Heart left ventricle (tissue), 16 donors: Measurements from ENCODE around the gene SNED1. TPM values are rescaled to one million over a fixed set of nuclear protein-coding genes. Genes with fewer than 3 reads are reported as not detected.
"Not testable (repeated sequence)": the region's sequence is repeated elsewhere in the genome, so short reads cannot be mapped to it uniquely, and the experiment has no call there.

ENCODE experiments used
- ATAC-seq, 4 donors: fragments of 200-7000 bp; cut with Tn5 transposase; one replicate each; pipeline ENCODE4 v1.9.1; 2020 to 2022; ENCODE audit warnings: moderate library complexity in 4 of 4, mild to moderate bottlenecking in 3 of 4, moderate number of reproducible peaks in 1 of 4
- DNase-seq, 5 donors: peaks; one replicate each; pipeline ENCODE4 v3.0.0-alpha.2; 2020
- H3K27ac ChIP-seq, 12 donors: fragments of 200-600 bp; sonication (generic) in 4 of 12; one replicate each; pipeline versions ENCODE4 v1.5.0 to v1.8.0; 2016 to 2022; ENCODE audit warnings: mild to moderate bottlenecking in 2 of 12
- H3K27me3 ChIP-seq, 9 donors: fragments of 200-600 bp; sonication (generic) in 2 of 9; one replicate each; pipeline versions ENCODE4 v1.5.1 to v1.8.0; 2016 to 2022; ENCODE audit warnings: mild to moderate bottlenecking in 3 of 9
- H3K36me3 ChIP-seq, 9 donors: fragments of 200-600 bp; sonication (generic) in 2 of 9; one replicate each; pipeline versions ENCODE4 v1.5.0 to v1.8.0; 2018 to 2022; ENCODE audit warnings: mild to moderate bottlenecking in 2 of 9
- H3K4me1 ChIP-seq, 12 donors: fragments of 200-600 bp; sonication (generic) in 4 of 12; one replicate each; pipeline versions ENCODE4 v1.5.0 to v1.8.0; 2016 to 2022; ENCODE audit warnings: mild to moderate bottlenecking in 3 of 12
- H3K4me3 ChIP-seq, 12 donors: fragments of 200-600 bp; sonication (generic) in 4 of 12; one replicate each; pipeline versions ENCODE4 v1.5.0 to v1.8.0; 2017 to 2022; ENCODE audit warnings: mild to moderate bottlenecking in 9 of 12, moderate library complexity in 4 of 12
- H3K9me3 ChIP-seq, 12 donors: fragments of 200-600 bp; sonication (generic) in 4 of 12; one replicate each; pipeline versions ENCODE4 v1.5.0 to v1.8.0; 2016 to 2022; ENCODE audit warnings: mild to moderate bottlenecking in 1 of 12
- POLR2A ChIP-seq, 2 donors: fragments of 450-650 bp; IDR thresholded peaks; one replicate each; pipeline ENCODE4 v1.6.1; 2017; ENCODE audit warnings: antibody characterized with exemption in 2 of 2, mild to moderate bottlenecking in 2 of 2, moderate library complexity in 2 of 2
- WGBS, 4 donors: extraction: QIAGEN DNeasy Blood & Tissue Kit in 2 of 4; methylation state at CpG; one replicate each; pipeline versions ENCODE4 v1.1.5 to v1.1.7; 2013 to 2018; 5-methylcytosine and 5-hydroxymethylcytosine counted together
- intact Hi-C, 10 donors: fragments of 100-400 bp; cut with DNase I; formaldehyde crosslinking; loops; one replicate each; pipeline versions ENCODE4 v1.11.1 to v1.14.2; 2022
- polyA plus RNA-seq, 2 donors: library from polyadenylated mRNA; stranded (reverse); fragments of 200-250 nt; gene quantifications; one replicate each; pipeline ENCODE4 v1.2.3, GENCODE V29; 2013
- total RNA-seq, 9 donors: library from RNA; depleted of rRNA in 2 of 9; stranded (reverse); fragments of >200 nt in 2 of 9; fragmentation: NEBNext Ultra II Directional in 3 of 9; extraction: Animal tissue kit (Norgen Biotek cat#: 25700) in 3 of 9; gene quantifications; one replicate each; pipeline versions ENCODE4 v1.1.0 to v1.2.4, GENCODE V29; 2016 to 2023
- TF ChIP-seq, protein P1 (sequence below), 12 donors: fragments of 200-600 bp; sonication (generic) in 4 of 12; IDR thresholded peaks; one replicate each; pipeline versions ENCODE4 v1.5.0 to v1.8.0; 2018 to 2022; ENCODE audit warnings: antibody characterized with exemption in 12 of 12, mild to moderate bottlenecking in 5 of 12
- donor health status: ischemic (EF 13 %, LVEDD 7.1; RV severe dilation, severe dysfunction).
- donor health status: healthy with polysubstance abuse.
- donor health status: DM: no; HTN: yes; CAD: no.
- donor health status: DM: no; HTN: no; CAD: no.
- donor health status: ischemic (EF 25% LVEDD 6.9; RV normal size, moderate dysfunction).
- donor health status: ischemic (EF 25% LVEDD 5.7; RV mildly dilated, moderate dysfunction).
- donor health status: healthy.
- donor health status: DM: yes; HTN: yes; CAD: no.
- donor health status: ischemic (EF 35%, LVEDD 5.7; RV mildly dilated, moderate dysfunction).
- donor health status: nonischemic (EF 11% LVEDD 7.7; RV severe dilation, severe dysfunction).
- donor health status: DM: yes; HTN: yes; CAD: no.
- donor health status: PGD.
- donor health status: ischemic (EF 29% LVEDD 5.4; RV normal size, mild dysfunction).
- donor health status: nonischemic (EF 23%, LVEDD 6.1; RV moderate dilation, normal function).

The SNED1 gene
- total and polyA plus RNA-seq, 11 donors = 3.1 to 14.7 (median 4.9) TPM

DNA sequence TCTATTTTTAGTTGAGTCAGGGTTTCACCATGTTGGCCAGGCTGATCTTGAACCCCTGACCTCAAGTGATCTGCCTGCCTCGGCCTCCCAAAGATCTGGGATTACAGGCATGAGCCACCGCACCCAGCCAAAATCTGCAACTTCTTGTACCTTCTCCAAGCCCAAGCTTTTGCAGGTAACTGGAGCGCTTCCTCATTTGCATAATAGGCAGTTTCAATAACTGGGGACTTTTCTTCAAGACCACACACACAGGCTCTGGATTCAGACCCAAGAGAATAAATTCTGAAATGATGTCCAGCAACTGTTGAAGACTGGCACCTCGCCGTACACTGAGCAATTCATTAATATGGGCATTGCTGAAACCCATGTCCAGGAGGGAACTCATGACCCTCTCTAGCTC, 100.8 kb downstream of the SNED1 start:
- peaks cover 0 to 60% (median 54%) of the 10 kb centered on the region in 9 donors for H3K36me3 ChIP-seq
- no peak for ATAC-seq
- intact Hi-C loops = no loop called here

DNA sequence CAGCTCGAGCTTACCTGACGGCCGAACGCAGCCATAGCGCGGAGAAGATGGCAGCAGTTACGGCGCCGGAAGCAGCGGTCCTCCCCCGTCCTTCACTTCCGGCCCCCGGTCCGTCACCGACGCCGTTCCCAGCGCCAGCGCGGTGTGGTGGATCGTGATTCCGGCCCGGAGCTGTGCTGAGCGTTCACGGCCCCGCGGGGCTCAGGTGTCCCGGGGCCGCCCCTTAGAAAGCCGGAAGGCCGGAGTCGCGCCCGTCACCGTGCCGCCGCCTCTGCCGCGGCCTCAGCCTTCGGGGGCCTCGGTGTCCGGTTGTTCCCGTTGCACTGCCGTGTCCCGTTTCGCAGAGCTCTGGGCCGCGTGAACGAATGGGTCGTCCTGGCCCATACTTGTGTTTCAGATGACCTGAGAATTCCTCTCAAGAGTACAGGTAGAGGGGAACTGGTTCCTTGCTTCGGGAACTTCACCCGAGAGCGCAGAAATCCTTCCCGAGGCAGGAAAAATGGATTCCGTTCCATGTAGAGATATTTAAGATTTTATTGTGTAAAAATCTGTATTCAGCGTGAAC, 103.9 kb downstream of the SNED1 start, which contains the start of gene MTERF4:
MTERF4 (minus strand) TSS at position 49 of the 565 bp plus-strand sequence; CDS start at position 35, 14 bp downstream.
- peaks cover 0 to 30% (median 24%) of the 10 kb centered on the region in 9 donors for H3K36me3 ChIP-seq

More for the DNA sequence above, 100.8 kb downstream of the SNED1 start:
- DNase-seq = no peak
- no peak for TF ChIP-seq POLR2A (IDR thresholded peaks at IDR 0.05)
- TF ChIP-seq, protein P1, sequence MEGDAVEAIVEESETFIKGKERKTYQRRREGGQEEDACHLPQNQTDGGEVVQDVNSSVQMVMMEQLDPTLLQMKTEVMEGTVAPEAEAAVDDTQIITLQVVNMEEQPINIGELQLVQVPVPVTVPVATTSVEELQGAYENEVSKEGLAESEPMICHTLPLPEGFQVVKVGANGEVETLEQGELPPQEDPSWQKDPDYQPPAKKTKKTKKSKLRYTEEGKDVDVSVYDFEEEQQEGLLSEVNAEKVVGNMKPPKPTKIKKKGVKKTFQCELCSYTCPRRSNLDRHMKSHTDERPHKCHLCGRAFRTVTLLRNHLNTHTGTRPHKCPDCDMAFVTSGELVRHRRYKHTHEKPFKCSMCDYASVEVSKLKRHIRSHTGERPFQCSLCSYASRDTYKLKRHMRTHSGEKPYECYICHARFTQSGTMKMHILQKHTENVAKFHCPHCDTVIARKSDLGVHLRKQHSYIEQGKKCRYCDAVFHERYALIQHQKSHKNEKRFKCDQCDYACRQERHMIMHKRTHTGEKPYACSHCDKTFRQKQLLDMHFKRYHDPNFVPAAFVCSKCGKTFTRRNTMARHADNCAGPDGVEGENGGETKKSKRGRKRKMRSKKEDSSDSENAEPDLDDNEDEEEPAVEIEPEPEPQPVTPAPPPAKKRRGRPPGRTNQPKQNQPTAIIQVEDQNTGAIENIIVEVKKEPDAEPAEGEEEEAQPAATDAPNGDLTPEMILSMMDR (IDR thresholded peaks at IDR 0.05) = no peak
- Histone ChIP-seq H3K4me3 (no peak overlapping the region), H3K27me3 (no peaks in the 10 kb centered on the region), H3K9me3 (no peaks in the 10 kb centered on the region), H3K4me1 (peaks cover 5 to 34% (median 19%) of the 10 kb centered on the region in 12 donors), H3K27ac (no peak overlapping the region)
- WGBS, 4 donors = 93 to 100% (median 97%) methylated on average over 5 of the region's 5 CpGs

DNA sequence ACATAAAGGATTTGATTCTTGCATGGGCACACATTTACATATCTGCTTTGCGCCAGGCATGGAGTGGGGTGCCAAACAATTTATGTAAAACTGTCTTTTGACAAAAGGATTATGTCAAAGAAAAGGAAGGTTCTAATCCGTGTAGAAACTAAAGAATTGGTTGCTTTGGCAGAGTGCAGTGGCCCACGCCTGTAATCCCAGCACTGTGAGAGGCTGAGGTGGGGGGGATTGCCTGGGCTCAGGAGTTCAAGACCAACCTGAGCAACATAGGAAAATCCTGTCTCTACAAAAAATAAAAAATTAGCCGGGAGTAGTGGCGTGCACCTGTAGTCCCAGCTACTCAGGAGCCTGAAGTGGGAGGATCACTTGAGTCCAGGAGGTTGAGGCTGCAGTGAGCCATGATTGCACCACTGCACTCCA, 104.8 kb downstream of the SNED1 start:
- DNase-seq (no peak), ATAC-seq (no peak)
- peaks cover 0 to 21% (median 15%) of the 10 kb centered on the region in 9 donors for H3K36me3 ChIP-seq
- no peaks in the 10 kb centered on the region for H3K9me3 ChIP-seq
- TF ChIP-seq POLR2A (IDR thresholded peaks at IDR 0.05) = no peak
- TF ChIP-seq, protein P1 (IDR thresholded peaks at IDR 0.05) = no peak
- H3K4me1 ChIP-seq = peaks cover 5 to 26% (median 18%) of the 10 kb centered on the region in 12 donors
- H3K27ac ChIP-seq = peak overlapping the region in 2 of 12 donors; percentile 87 to 92
- intact Hi-C loops = loop anchor here in 4 of 10 donors (2.0 to 10.0 kb wide), 5 partner anchors 46 to 406 kb away; partner anchors contain the start of genes PASK (in 2 of the 4) and STK25 (in 1 of the 4)
- 62 to 66% (median 64%) methylated on average over 5 of the region's 5 CpGs for WGBS, 4 donors
- H3K27me3 ChIP-seq = no peaks in the 10 kb centered on the region
- H3K4me3 ChIP-seq = peak overlapping the region in 10 of 12 donors; percentile 68 to 99 (median 88)

More for the DNA sequence above, 103.9 kb downstream of the SNED1 start, which contains the start of gene MTERF4:
- WGBS, 4 donors = 0 to 1% (median 0%) methylated on average over 50 to 56 of the region's 56 CpGs
- no peak for TF ChIP-seq POLR2A (IDR thresholded peaks at IDR 0.05)
- TF ChIP-seq, protein P1 (IDR thresholded peaks at IDR 0.05) = peak in 1 of 12 donors; percentile 5
- H3K4me1 ChIP-seq = peaks cover 5 to 26% (median 18%) of the 10 kb centered on the region in 12 donors
- intact Hi-C loops = loop anchor here in 4 of 10 donors (2.0 to 10.0 kb wide), 5 partner anchors 46 to 406 kb away; partner anchors contain the start of genes PASK (in 2 of the 4) and STK25 (in 1 of the 4)
- peak within 1 kb of the TSS; percentile 68 to 92 (median 85) for H3K27ac ChIP-seq
- H3K9me3 ChIP-seq = no peaks in the 10 kb centered on the region
- H3K4me3 ChIP-seq = peak within 1 kb of the TSS; percentile 59 to 99 (median 86)
- DNase-seq (peak; percentile 87 to 94 (median 90)), ATAC-seq (peak; percentile 97 to 100 (median 99))
- H3K27me3 ChIP-seq = no peaks in the 10 kb centered on the region

DNA sequence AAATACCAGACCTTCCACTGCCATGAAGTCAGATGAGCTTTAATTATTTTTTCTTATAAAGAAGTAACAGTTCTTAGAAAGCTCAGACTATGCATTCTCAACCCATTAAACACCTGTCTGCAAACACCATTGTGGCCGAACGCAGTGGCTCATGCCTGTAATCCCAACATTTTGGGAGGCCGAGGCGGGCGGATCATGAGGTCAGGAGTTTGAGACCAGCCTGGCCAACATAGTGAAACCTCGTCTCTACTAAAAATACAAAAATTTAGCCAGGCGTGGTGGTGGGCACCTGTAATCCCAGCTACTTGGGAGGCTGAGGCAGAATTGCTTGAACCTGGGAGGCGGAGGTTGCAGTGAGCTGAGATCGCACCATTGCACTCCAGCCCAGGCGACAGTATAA, 106.2 kb downstream of the SNED1 start:
- not testable (repeated sequence) for H3K9me3 ChIP-seq, H3K36me3 ChIP-seq, H3K27me3 ChIP-seq, DNase-seq, H3K27ac ChIP-seq, ATAC-seq, H3K4me3 ChIP-seq
- H3K4me1 ChIP-seq = peaks cover 5 to 26% (median 17%) of the 10 kb centered on the region in 12 donors
- intact Hi-C loops = loop anchor here in 3 of 10 donors (5.0 to 10.0 kb wide), 3 partner anchors 43 to 110 kb away; partner anchors contain the start of gene PASK (in 2 of the 3)
- WGBS, 4 donors = 94 to 97% (median 95%) methylated on average over 10 of the region's 10 CpGs
